GM21619 (cell line): ENCODE results near the gene CPSF3.

ENCODE experiments used
- ATAC-seq: cut with Tn5 transposase; IDR thresholded peaks from one replicate; pipeline ENCODE4 v1.9.1; 2021; ENCODE audit not compliant: unreplicated experiment

The CPSF3 gene

DNA sequence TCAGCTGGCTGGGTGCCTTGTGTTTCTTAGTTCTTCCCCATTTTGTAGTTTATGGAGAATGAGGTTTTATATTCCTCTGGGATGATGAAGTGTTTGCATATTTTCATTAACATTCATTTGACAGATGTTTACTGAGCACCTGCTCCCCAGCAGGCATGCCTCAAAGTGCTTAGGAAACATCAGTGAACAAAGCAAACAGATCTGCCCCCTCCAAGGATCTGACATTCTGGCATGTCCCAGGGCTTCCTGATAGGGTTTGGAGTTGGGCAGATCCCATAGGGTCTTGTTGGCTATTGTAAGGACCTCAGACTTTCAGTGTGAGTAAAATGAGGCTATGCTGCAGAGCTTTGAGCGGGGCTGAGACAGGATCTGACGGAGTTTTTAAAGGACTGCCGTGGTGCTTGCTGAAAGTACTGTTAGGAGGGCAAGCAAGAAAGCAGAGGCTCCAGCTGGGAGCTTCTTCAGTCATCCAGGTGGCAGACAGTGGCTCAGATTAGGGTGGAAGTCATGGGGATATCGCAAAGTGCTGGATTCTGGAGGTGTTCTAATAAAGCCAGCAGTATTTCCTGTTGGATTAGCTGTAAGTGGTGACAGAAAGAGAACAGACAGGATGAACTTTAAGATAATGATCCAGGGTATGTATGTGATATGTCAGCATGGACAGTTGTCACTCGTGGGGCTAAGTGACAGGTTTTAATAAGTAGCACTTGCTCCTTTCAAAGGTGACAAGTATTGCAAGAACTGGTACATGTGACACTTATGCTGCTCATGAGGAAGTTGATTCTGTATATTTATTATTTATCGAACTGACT lies 39.6 kb downstream of the CPSF3 start:
- no peak for ATAC-seq

- ATAC-seq: no peak
Measured at GRCh38 chr2:9463698-9464034, 40.2 kb downstream of the CPSF3 start.

- no peak for ATAC-seq
Measured at GRCh38 chr2:9465170-9465569, 41.7 kb downstream of the CPSF3 start.

DNA sequence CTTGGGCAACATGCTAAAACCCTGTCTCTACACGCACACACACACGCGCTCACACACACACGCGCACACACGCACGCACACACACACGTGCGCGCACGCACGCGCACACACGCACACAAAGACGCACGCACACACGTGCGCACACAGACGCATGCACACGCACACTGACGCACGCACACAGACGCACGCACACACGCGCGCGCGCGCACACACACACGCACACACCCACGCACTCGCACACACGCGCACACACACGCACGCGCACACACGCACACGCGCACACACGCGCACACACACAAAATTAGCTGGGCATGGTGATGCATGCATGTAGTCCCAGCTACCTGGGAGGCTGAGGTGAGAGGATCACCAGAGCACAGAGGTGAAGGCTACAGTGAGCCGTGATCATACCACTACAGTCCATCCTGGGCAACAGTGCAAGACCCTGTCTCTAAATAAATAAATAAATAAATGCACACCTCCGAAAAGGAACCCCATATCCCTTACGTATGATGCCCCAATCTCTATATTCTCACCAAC lies 42.8 kb downstream of the CPSF3 start:
- no peak for ATAC-seq

DNA sequence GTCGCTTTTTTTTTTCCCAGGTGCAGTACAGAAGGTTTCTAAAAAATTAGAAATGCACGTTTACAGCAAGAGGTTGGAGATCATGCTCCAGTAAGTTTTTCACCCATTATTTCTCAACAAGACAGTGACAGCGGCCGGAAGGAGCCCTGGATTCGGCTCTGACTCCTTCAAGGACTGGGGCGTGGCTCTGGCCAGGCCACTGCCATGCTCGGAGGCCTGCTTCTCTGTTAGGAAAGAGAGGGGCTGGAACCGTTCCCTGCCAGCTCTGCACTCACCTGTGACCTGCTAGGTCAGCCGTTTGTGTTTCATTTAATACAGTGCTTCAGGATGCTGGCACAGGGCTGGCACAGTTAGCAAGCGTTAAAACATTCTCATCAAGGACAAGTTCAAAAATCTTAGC lies 44.2 kb downstream of the CPSF3 start:
- no peak for ATAC-seq

DNA sequence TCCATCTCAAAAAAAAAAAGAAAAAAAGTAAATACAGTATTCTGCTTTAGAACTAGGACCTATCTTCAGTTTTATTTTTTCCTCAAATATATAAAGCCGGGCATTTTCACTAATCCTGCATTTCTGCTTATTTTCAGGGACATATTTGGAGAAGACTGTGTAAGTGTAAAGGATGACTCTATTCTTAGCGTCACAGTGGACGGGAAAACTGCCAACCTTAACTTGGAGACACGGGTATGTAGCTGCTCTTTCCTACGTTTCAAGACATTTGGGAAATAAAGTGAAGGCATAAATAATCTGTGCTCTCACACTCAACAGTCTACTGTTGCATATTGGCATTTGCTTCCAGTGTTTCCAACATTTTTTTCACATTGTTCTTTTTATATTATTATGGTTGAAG lies 47.8 kb downstream of the CPSF3 start:
- no peak for ATAC-seq

DNA sequence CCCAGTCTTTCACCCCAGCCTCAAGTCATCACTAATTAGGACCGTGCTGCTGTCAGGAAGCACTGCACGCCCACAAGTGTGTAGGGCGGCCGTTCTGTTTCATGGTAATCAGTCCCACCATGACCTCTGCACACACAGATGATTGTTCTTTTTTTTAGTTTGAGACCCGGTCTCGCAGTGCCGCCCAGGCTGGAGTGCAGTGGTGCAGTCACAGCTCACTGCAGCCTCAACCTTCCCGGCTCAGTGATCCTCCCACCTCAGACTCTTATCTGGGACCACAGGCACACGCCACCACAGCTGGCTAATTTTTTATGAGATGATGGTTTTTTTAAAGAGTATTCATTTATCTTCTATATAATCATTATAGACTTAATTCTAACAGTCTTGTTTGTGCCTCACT lies 49.1 kb downstream of the CPSF3 start:
- no peak for ATAC-seq

DNA sequence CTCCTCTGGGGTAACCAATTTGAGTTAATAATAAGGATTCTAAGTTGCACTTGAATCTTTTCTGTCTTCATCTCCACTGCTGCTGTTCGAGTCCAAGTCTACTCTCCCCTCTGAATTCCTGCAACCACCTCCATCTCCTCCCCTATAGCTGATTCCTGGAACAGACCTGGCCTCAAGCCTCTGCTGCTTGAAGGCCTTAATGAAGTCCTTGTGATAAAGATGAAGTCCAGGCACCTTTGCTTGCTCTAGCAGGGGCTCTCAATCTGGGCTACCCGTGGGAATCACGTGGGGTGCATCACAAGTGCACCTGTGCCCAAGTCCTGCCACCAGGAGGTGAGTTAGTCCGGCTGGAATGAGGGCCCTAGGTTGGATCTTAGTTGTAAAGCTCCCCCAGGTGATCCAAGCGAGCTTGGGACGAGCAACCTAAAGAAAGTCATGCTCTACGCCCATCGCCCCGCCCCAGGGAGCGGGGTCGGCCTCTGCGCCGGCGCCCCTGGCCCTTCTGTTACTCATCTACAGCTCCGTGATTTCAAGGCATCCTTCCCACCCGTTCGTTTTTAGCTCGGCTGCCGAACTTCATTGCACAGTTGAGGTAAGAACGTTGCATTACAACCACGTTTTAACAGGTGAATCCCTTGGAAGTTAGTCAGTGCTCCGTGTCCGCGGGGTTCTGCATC lies 50.0 kb downstream of the CPSF3 start:
- no peak for ATAC-seq

DNA sequence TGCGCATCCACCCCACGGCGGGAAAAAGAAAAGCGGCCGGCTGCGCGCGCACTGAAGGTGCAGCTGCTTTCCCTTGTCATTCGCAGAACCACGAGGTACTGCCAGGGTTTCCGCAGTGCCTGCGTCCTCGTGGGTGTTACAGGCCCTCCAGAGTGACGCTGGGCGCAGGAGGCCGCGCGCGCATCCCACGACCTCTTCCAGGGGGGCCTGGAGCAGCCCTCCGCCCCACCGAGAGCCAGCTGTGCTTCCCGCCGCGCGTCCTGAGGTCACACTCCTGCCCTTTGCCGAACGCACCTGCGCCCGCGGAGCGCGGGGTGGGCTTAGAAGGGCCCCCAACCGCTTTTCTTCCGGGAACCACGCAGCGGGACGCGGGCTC lies 50.5 kb downstream of the CPSF3 start:
- ATAC-seq: peak; percentile 11

- ATAC-seq: peak; percentile 72
Measured at GRCh38 chr2:9474361-9475057, 51.1 kb downstream of the CPSF3 start, which contains the start of gene IAH1. Gene IAH1 (plus strand): TSS chr2:9474551. CDS start chr2:9474567, 16 bp downstream.

GRCh38 chr2:9477914-9478313 lies 54.5 kb downstream of the CPSF3 start:
- no peak for ATAC-seq

DNA sequence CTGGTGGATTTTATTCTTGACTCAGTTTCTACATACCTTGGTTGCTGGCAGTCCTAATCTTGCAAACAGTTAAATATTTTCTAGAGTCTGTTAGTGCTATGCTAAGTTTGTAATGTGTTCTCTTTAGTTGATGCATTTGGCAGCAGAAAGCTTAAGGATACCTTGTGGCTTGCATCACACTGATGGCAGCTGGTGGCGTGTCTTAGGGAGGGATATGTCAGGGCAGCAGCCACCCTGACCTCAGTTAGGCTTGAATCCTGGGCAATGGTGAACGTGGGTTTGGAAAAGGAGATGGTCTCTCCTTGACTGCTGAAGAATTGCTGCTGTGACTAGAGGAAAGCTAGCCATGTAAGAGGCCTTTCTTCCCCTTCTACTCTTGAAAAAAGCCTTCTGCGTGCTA lies 55.1 kb downstream of the CPSF3 start:
- ATAC-seq: no peak

DNA sequence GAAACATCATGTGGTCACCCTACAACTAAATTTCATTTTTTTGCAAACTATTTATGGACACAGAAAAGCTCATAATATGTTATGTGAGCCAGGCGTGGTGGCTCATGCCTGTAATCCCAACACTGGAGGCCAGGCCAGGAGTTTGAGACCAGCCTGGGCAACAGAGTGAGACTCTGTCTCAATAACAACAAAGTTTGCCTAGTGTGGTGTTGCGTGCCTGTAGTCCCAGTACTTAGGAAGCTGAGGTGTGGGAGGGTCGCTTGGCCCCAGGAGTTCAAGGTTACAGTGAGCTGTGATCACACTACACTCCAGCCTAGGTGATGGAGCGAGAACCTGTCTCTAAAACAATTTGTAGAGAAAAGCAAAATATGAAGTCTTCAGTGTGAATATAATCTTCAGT lies 56.7 kb downstream of the CPSF3 start:
- no peak for ATAC-seq

DNA sequence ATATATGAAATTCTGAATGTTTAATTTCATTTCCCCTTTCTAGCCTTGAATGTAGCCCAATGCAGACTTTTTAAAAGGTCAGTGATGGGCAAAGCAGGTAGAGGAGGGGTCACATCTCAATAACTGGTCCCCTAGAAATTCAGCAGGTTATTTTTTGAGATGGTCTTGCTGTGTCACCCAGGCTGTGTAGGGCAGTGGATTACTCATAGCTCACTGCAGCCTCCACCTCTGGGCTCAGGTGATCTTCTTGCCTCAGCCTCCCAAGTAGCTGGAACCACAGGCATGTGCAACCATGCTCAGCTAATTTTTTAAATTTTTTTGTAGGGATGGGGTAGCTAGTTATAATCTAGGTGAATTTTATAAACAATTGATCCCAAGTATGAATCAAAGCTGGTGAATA lies 59.7 kb downstream of the CPSF3 start:
- no peak for ATAC-seq

- no peak for ATAC-seq
Measured at GRCh38 chr2:9484533-9484932, 61.1 kb downstream of the CPSF3 start.

DNA sequence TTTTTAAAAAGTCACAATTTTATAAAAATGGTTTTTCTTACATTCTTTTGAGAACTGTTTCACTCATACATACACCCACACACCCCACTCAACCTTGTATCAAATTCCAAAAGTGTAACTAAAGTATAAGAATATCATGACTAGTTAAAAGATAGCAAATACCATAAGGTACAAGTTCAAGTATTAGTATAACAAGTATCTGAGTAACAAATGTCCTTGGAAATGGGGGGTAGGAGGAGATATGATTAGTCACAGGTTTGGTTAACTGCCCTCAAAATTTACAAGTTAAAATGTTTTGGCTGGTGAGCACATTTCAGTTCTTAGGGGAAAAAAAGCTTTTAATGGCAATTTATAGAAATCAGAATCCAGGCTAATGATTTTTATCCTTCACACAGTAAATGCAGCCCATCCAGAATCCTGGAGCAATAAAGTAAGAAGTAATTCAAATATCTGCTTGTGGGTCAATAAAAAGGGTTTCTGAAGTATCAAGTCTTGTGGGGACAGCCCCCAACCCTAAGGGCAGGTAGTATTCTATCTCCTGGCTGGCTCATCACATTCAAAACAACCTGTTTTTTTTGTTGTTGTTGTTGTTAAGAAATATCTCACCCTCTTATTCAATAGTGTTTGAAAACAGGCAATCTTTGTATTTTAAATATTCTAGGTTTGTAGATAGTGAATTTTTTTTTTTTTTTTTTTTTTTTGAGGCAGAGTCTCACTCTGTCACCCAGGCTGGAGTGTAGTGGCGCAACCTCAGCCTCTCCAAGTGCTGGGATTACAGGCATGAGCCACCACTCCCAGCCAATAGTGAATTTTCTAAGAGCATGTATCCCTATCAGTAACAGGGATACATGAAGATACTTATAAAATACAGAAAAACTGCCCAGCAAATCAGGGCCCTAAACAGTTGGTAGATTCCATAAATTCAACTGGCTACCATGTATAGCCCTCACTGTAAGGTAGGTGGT lies 65.4 kb downstream of the CPSF3 start:
- no peak for ATAC-seq

DNA sequence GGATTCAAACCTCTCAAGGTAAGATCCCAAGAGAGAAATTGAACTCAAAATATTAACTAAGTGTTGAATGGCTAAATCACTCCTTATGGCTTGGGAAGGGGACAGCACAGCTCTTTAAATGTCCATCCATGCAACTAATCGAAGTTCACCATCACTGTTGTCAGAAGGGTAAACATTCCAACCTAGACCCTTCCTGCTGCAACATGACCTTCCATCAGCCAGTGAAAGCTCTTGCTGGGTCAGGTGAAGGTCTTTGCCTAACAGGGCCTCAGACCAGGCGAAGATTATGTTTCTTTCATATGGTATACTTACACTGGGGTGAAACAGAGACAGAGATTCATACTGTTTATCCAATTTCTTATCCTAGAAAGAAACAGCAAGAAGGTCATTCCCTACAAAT lies 67.3 kb downstream of the CPSF3 start:
- no peak for ATAC-seq

GRCh38 chr2:9492927-9493326 lies 69.5 kb downstream of the CPSF3 start:
- no peak for ATAC-seq

GRCh38 chr2:9493478-9493877 lies 70.0 kb downstream of the CPSF3 start:
- no peak for ATAC-seq

DNA sequence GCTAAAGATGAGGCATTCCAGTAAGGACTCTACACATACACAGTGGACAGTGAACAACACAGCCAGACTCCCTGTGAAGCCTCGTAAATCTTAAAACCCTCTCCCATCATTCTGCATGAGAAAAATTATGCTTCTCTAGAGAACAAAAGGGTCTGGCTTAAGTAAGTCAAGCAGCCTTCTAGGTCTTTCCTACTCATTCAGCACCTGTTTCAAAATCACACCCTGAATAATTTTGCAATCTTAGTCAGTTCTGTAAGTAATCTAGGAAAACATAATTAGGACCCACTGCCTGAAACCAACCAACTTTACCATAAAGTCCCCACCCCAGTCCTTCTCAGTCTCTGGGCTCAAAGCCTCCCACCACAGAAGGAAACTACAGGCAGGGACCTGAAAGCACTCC lies 70.6 kb downstream of the CPSF3 start:
- no peak for ATAC-seq

DNA sequence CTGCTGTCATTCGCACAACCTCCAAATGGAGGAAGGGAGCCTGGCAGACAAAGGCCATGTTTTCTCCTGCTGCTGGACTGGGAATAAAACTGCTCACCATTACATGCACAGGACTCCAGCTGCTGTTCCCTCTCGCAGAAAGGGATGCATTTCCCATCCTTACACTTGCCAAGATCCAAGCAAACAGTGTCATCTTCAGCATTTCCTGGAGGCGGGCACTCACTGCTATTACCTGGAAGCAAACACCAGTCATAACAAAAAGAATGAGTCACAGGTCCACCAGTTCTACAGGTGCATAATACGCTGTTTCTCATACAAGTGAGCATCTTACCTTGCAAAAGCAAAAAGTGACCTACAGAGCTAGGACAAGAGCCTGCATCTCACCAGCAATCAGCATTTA lies 73.6 kb downstream of the CPSF3 start:
- ATAC-seq: no peak
